Activated CD4-positive, alpha-beta T cell treated with anti-CD3 and anti-CD28 coated beads for 4 hours (primary cell): ENCODE results near the gene TTN.
A peak's percentile ranks its signal among the peaks of the same experiment; 100 is the strongest.
"Not testable (repeated sequence)": the region's sequence is repeated elsewhere in the genome, so short reads cannot be mapped to it uniquely, and the experiment has no call there.

ENCODE experiments used
- DNase-seq, 2 donors: peaks; one replicate each; pipeline ENCODE4 v3.0.0-alpha.2; 2020

The TTN gene

DNA sequence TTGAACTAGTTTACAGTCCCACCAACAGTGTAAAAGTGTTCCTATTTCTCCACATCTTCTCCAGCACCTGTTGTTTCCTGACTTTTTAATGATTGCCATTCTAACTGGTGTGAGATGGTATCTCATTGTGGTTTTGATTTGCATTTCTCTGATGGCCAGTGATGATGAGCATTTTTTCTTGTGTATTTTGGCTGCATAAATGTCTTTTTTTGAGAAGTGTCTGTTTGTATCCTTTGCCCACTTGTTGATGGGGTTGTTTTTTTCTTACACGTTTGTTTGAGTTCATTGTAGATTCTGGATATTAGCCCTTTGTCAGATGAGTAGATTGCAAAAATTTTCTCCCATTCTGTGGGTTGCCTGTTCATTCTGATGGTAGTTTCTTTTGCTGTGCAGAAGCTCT, 281.8 kb downstream of the TTN start:
- DNase-seq, result not testable (repeated sequence)

DNA sequence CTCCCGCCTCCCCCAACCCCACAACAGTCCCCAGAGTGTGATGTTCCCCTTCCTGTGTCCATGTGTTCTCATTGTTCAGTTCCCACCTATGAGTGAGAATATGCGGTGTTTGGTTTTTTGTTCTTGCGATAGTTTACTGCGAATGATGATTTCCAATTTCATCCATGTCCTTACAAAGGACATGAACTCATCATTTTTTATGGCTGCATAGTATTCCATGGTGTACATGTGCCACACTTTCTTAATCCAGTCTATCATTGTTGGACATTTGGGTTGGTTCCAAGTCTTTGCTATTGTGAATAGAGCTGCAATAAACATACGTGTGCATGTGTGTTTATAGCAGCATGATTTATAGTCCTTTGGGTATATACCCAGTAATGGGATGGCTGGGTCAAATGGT, 282.2 kb downstream of the TTN start:
- DNase-seq, result not testable (repeated sequence)

DNA sequence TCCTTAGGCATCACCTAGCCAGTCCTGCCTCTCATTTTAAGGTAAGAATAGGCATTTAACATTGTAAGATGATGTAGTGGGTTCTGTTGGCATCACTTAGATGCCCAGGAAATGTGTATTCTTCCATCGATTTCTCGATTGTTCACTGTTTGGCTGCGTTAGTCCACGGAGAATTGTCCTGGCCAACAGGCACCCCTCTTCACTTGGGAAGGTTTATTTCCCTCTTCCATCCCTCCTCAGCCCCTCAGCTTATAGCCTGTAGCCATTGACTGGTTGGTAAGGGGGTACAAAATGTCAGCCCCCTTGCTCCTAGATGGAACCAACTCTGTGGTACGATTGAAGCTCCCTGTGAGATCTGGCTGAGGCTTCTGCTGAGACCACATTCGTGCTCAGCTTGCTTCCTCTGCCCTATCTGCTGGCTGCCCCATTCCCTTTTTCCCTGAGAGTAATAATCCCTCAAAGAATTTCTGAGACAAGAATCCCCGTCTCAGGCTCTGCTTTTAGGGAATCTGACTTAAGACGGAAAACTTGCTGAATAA, 283.6 kb downstream of the TTN start:
- no peak for DNase-seq

DNA sequence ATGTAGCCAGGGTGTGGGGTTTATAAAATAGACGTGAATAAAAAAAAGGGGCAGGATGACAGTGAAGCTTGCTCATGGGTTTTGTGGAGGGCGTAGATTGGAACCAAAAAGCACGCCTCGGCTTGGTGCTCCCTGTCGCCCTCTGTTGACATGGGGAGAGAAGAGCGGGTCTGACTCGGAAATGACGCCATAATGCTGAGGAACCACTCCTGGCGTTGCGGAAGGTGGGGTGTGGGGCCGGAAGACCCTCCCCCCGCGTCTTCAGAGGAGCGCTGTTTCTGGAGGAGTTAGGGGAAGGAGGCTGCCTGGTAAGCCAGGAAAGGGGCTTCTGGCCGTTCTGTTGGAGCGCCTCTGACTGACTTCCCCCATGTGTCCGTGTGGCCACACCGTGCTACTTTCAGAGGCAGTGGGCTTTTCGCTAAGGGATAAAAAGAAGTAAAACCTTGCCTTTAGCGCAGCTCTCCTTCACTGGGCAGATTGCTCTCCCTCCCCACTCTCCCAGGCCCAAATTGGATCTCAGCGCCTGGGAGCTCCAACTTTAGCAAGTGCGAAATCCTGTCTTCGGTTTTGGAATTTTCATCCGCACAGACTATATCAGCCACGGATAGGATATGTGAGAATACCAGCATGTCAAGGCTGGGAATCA, 284.1 kb downstream of the TTN start:
- DNase-seq, result peak; percentile 77 to 87

DNA sequence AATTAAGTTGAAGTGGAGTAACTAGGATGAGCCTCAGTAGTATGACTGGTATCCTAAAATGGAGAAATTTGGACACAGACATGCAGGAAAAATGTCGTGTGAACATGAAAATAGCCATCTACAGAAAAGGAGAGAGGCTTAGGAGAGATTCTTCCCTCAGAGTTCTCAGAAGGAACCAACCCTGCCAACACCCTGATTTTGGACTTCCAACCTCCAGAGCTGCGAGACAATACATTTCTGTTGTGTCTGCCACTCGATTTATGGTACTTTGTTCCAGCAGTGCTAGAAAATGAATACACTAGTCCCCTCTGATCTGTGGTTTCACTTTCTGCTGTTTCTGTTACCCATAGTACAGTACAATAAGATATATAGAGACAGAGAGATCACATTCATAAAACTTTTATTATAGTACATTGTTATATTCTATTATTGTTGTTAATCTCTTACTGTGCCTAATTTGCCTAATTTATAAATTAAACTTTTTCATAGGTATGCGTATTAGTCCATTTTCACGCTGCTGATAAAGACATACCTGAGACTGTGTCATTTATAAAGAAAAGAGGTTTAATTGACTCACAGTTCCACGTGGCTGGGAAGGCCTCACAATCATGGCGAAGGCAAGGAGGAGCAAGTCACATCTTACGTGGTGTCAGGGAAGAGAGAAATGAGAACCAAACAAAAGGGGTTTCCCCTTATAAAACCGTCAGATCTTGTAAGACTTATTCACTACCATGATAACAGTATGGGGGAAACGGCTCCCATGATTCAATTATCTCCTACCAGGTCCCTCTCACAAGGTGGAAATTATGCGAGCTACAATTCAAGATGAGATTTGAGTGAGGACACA, 285.7 kb downstream of the TTN start:
- DNase-seq, result no peak

DNA sequence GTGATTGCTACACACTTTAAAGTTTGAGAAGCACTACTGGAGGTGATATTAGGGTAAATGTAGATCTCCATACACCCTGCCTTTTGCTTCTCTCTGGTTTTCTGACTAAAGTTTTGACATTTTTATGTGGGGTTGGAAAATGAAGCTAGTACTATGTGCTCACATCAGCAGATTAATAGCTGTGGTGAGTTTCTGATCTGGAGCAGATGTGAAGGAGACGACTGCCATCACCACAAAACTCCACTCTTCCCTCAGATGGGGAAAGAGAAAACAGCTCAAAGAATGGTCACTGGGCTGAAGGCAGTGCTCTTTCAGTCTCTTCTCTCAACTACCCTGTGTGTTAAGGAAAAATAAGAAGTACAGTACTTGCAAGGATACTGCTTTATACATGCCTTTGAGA, 289.7 kb downstream of the TTN start:
- no peak for DNase-seq

DNA sequence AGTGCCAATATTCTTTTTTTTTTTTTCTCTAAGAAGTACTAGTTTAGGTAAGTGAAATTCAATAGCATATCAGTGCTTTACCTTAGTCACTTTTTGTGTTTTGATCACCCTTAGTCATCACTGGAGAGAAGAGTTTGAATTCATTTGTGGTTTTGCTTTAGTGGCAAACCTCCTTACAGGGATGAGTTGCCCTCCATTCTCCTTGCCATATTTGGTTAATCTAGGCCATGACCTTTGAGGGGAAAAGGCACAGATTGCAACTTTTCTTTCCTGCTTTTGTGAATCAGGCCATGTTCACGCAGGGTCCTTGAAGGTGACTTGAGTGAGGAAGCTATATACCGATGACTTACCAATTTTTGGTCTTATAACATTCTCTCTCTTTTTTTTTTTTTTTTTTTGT, 292.6 kb downstream of the TTN start:
- DNase-seq, result peak; percentile 27 to 35

DNA sequence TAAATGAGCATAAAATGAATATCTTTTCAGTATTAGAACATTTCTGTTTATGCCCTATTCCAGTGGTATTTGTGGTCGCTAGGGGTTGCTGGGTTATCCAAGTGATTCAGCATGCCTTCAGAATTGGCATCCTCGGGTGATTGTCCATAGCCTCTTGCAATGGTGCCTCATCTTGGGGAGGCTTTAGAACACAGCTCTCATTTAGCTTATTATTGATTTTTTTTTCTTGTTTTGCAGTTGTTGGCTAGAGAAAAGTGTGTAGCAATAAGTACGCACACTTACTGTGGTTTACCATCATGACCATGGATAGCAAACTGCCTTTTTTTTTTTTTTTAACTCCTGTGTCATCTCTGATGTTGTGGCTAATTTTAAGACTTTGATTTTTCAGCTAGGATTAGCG, 293.3 kb downstream of the TTN start:
- DNase-seq, result no peak

DNA sequence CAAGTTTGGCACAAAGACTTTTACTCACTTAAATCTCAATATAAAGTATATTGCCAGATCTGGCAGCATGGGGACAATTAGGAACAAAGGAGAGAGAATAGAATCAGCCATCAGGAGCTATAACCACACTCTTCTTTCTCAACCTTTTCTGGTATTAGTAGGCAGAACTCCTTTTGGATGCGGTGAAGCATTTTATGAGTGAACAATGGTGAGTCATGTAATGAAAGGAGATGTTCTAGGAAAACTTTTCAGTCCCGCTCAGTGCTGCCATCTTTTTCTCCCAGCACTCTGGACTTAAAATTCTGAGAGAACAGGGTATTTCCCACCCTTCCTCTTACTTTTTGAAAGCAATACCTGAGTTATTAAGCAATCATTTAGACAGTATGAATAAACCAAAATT, 294.7 kb downstream of the TTN start:
- no peak for DNase-seq

DNA sequence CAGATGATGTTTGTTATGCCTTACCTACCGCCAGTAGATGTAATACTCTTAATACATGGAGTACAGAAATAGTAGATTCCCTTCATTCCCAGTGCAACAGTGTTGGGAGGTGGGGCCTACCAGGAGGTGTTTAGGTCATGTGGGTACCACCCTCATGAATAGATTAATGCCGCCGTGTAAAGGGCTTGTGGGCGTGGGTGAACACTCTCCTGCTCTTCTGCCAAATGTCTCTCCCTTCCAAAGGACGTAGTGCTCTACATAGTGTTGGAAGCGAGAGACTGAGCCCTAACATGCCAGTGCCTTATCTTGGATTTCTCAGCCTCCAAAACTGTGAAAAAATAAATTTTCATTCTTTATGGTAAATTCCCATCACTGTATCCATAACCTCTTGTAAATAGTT, 296.8 kb downstream of the TTN start:
- no peak for DNase-seq

DNA sequence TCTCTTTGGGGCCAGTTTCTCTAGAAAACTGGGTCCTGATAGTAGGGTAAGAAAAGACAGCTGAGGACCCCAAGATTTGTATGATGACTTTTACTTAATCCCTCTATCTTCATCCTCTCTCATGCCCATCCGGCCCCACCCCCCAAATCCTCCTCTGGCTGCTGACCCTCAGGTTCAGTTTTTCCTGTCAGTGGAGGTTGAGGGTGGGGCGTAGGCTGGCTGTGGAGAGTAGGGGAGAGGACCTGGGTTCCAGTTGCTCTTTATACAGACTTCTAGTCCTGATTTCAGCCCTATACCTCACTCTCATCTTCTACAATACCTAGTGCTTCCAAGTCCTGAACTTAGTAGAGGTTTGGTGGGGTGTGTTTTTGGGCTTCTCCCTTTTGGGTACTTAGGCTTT, 298.6 kb downstream of the TTN start:
- DNase-seq, result no peak

DNA sequence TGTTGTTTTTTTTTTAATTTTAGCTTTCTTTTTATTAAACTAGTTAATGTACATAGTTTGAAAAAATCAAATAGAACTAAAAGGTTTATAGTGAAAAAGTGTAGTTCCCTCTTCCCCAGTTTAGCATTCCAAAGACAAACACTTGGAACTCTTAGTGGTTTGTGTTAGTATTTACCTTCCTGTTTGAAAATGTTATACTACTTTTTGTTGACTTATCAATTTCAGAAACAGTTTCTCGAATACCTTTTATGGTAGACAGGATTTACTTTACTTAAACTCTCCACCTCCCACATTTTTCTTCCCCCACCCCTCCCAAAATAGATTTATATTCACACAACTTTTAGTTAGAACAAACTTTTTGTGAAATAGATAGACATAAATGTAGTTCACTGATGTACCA, 300.3 kb downstream of the TTN start:
- DNase-seq, result no peak

DNA sequence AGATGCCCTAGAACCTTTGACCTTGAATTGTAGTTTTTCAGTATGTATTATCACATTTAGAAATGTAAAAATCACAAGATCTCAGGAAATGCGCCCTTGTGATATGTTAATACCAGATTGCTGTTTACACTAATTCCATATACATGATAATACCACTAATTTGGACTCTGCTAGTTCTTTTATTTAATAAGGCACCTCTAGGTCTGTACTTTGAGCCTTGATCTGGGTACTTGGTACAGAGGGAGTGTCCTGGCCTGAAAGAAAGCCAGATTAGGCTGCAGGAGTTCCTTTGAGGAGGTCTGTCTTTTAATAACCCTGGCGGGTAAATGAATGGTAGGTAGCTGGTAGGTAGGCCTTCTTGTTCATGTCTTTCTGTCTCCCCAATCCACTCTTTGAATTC, 300.7 kb downstream of the TTN start:
- no peak for DNase-seq

DNA sequence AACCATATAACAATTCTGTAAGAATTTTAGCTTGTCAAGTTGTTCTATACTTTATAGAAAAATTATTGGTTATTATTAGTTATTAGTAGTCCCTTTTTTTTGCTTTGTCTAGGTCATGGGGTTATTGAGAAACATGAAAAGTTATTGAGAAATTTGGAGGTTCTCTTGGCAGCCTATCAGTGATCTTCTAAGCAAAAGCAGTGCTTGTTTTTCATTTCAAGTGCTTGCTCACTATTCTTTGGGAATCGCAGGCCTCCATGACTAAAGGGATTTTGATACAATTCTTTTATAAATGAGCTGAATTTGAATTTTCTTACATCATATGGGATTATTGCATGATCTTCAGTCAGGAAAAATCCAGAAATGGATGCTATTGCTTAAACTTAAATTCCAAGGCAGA, 301.1 kb downstream of the TTN start:
- DNase-seq, result no peak

DNA sequence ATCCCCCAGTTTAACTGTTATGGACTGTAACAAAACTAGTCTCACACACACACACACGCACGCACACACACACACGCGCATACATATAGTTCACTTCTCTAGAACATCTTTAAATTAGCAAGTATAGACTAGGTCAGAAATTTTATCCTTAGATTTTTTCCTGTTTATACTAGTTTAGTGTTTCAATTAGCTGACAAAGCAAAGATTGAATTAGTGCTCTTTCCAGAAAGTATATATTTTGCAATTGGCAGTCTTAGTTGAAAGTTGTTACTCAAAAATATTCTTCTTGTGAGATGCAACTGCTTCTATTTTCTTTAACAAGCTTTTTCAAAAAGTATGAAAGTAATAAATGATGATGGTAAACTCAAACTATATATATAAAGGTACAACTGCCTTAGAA, 304.5 kb downstream of the TTN start:
- DNase-seq, result no peak

DNA sequence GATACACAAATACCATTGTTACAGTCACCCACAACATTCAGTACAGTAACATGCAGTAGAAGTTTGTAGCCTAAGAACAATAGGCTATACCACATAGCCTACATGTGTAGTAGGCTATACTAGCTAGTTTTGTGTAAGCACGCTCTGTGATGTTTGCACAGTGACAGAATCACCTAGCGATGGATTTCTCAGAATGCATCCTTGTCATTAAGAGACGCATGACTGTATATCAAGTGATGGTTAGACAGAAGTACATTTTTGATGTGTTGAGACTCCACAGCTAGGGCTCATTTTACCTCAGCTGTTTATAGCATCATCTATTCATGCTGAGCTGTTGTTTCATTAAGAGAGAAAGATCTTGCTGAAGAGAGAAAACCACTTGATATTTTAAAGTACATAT, 307.6 kb downstream of the TTN start:
- no peak for DNase-seq

DNA sequence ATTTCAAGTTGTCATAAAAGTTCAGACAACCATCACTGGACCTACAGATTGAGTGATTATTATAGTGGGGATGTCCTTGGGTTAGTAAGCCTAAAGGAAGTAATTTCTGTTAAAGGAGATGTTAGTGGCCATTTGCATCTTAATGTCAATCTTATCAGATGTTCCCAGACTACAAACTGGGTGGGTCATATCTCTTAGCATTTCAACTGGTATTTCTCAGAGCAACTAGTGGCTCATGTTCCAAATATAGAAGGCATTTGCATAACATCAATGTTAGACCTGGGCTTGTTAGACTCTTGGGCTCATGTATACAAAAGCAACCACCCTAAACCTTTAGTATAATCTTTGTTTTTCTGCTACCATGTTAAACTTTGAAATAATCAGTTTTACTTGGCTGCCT, 309.1 kb downstream of the TTN start:
- no peak for DNase-seq

DNA sequence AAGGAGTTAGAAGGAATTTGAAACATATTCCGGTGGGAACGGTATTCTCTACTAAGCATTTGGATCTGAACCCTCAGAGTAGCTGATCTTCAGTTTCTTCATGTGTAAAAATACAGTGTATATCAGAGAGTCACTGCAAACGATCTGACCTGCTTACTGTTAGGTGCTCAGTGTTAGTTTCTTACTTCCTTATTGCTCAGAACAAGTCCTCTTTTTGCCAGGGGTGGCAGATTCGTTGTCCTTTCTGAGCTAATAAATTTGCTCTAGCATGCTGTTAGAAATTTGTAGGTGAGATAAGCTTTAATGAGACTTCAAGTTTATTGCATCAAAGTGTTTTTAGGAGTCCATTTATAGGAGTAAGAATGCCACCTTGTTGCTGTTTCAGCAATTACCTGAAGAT, 311.2 kb downstream of the TTN start:
- no peak for DNase-seq

DNA sequence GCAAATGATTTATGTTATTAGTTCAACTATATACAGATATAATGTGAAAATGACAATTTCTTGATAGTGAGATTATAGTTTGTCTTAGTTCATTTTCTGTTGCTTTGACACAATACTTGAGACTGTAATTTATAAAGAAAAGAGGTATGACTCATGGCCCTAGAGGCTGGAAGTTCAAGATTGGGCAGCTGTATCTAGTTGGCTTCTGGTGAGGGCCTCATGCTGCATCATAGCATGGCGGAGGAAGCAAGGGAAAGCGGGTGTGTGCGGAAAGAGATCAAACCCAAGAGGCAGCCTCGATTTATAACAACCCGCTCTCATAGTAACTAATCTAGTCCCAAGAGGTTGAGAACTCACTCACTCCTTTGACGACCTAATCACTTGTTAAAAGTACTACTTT, 315.6 kb downstream of the TTN start:
- DNase-seq, result no peak

DNA sequence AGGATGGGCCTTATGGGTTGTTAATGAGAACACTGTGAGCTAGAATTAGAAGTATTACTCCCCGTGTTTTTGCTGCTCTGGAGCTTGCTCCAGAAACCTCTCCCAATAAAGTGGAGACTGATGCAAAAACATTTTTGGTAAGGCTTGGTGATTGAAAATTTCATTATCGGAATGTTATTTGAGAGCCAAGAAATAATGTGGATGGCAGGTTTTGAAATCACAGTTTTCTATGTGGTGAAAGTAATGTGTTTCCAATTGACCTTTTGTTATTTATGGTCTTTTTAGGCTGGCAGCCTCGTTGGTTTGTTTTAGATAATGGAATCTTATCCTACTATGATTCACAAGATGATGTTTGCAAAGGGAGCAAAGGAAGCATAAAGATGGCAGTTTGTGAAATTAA, 321.9 kb downstream of the TTN start:
- no peak for DNase-seq

DNA sequence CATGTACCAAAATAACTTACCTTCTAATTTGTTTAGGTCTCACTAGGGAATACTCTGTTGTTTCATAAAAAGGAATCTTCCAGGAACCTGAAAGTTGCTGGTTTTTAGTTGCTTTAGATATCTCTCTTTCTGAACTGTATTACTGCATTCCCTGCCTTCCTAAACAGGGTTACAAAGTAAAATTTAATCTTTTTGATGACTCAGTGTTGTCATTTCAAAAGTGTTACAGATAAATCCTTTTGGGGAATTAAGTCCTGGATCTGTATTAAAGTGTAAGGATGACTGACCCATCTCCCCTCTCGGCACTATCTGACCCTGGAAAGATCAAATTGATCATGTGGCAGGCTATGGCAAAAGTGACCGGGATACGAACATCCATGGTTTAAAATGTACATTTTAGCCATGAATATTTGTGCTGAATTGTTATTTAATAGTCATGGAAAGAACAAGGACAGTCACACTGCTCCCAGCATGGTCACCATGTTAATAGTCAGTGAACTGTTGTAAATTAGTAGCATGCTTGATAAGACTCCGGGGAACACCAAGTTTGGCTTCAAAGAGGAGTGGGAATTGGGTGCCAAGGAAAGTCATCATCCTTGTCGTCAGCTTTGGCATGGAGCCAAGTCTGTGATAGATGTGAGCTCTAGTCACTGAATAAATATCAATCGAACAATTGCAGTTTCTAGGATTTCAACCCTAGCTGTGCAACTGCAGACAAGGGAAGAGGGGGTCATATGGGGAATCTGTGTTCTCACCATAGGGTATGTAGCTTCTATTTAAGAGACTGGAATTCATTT, 322.8 kb downstream of the TTN start:
- DNase-seq, result no peak

DNA sequence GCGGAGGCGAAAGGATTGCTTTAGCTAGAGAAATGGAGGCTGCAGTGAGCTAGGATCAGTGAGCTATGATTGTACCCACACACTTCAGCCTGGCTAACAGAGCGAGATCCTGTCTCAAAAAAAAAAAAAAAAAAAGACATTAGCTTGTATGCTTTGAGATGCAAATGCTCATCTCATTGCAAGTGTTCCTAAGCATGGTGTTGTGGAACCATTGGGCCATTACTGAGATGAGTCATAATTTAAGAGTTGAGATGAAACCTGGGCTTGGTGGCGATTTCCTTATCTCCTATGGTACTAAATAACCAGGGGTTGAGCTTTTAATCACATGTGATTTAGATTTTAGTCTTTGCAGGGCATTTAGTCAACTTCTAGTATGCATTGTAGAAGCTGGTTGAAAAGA, 324.8 kb downstream of the TTN start:
- DNase-seq, result no peak
